Upper lobe of right lung (tissue), 1 donor: ENCODE results near the gene MEIS2. TPM values are rescaled to one million over a fixed set of nuclear protein-coding genes. Genes with fewer than 3 reads are reported as not detected.

ENCODE experiments used
- ATAC-seq: fragments of 200-7000 bp; cut with Tn5 transposase; one replicate; pipeline ENCODE4 v1.9.1; 2020; ENCODE audit warnings: mild to moderate bottlenecking, moderate library complexity
- DNase-seq: peaks from one replicate; pipeline ENCODE4 v3.0.0-alpha.2; 2020
- H3K27ac ChIP-seq: fragments of 200-600 bp; one replicate; pipeline ENCODE4 v1.8.0; 2022
- H3K27me3 ChIP-seq: fragments of 200-600 bp; one replicate; pipeline ENCODE4 v1.8.0; 2022; ENCODE audit warnings: mild to moderate bottlenecking
- H3K36me3 ChIP-seq: fragments of 200-600 bp; one replicate; pipeline ENCODE4 v1.8.0; 2022
- H3K4me1 ChIP-seq: fragments of 200-600 bp; one replicate; pipeline ENCODE4 v1.8.0; 2022
- H3K4me3 ChIP-seq: fragments of 200-600 bp; one replicate; pipeline ENCODE4 v1.8.0; 2022; ENCODE audit warnings: mild to moderate bottlenecking
- H3K9me3 ChIP-seq: fragments of 200-600 bp; one replicate; pipeline ENCODE4 v1.8.0; 2022
- CTCF ChIP-seq: fragments of 200-600 bp; IDR thresholded peaks from one replicate; pipeline ENCODE4 v1.8.0; 2022; ENCODE audit warnings: antibody characterized with exemption
- intact Hi-C: fragments of 100-400 bp; cut with DNase I; formaldehyde crosslinking; loops from one replicate; pipeline ENCODE4 v1.11.0; 2022
- total RNA-seq: library from RNA; stranded (reverse); fragmentation: NEBNext Ultra II Directional; extraction: Animal tissue kit (Norgen Biotek cat#: 25700); gene quantifications from one replicate; pipeline ENCODE4 v1.2.1, GENCODE V29; 2021
- donor health status: DM: no; HTN: yes; CAD: no; lungs with severe emphysema.

The MEIS2 gene
- total RNA-seq, 1 donor from 2014 or later: 26.7 TPM

- intact Hi-C loops: no loop called here
- Histone ChIP-seq H3K9me3 (no peaks in the 10 kb centered on the region), H3K27ac (no peak overlapping the region), H3K4me1 (no peaks in the 10 kb centered on the region), H3K27me3 (peaks cover 69% of the 10 kb centered on the region), H3K4me3 (no peak overlapping the region), H3K36me3 (no peaks in the 10 kb centered on the region)
- DNase-seq (no peak), ATAC-seq (no peak)
- TF ChIP-seq CTCF: no peak
Observed at GRCh38 chr15:37109168-37109871, 9.0 kb upstream of the MEIS2 start.

- ATAC-seq (no peak), DNase-seq (no peak)
- Histone ChIP-seq H3K9me3 (no peaks in the 10 kb centered on the region), H3K4me3 (no peak overlapping the region), H3K4me1 (no peaks in the 10 kb centered on the region), H3K27ac (no peak overlapping the region), H3K27me3 (peaks cover 69% of the 10 kb centered on the region), H3K36me3 (no peaks in the 10 kb centered on the region)
- TF ChIP-seq CTCF: no peak
- intact Hi-C loops: no loop called here
Observed at GRCh38 chr15:37108381-37109167, 8.2 kb upstream of the MEIS2 start.

- intact Hi-C loops: no loop called here
- Histone ChIP-seq H3K36me3 (no peaks in the 10 kb centered on the region), H3K4me3 (no peak overlapping the region), H3K27me3 (peaks cover 68% of the 10 kb centered on the region), H3K9me3 (no peaks in the 10 kb centered on the region), H3K27ac (no peak overlapping the region), H3K4me1 (no peaks in the 10 kb centered on the region)
- DNase-seq (no peak), ATAC-seq (no peak)
- TF ChIP-seq CTCF: no peak
Observed at GRCh38 chr15:37107744-37108380, 7.5 kb upstream of the MEIS2 start.

- Histone ChIP-seq H3K4me3 (peak overlapping the region; percentile 30), H3K27ac (no peak overlapping the region), H3K9me3 (no peaks in the 10 kb centered on the region), H3K27me3 (peaks cover 67% of the 10 kb centered on the region), H3K4me1 (no peaks in the 10 kb centered on the region), H3K36me3 (no peaks in the 10 kb centered on the region)
- DNase-seq: no peak
- no peak for TF ChIP-seq CTCF
- no peak for ATAC-seq
- intact Hi-C loops: no loop called here
Observed at GRCh38 chr15:37107071-37107743, 6.9 kb upstream of the MEIS2 start.

- H3K4me1 ChIP-seq: no peaks in the 10 kb centered on the region
- no peak overlapping the region for H3K27ac ChIP-seq
- TF ChIP-seq CTCF: peak; percentile 31
- ATAC-seq (no peak), DNase-seq (no peak)
- no peaks in the 10 kb centered on the region for H3K9me3 ChIP-seq
- H3K27me3 ChIP-seq: peaks cover 63% of the 10 kb centered on the region
- peak overlapping the region; percentile 30 for H3K4me3 ChIP-seq
- intact Hi-C loops: no loop called here
- H3K36me3 ChIP-seq: no peaks in the 10 kb centered on the region
Observed at GRCh38 chr15:37106490-37107001, 6.2 kb upstream of the MEIS2 start.
